DOHH2 (cell line): ENCODE results near the gene BEND5.

Source experiments
- CTCF ChIP-seq: fragments of 200-600 bp; sonication (generic); IDR thresholded peaks from one replicate; pipeline ENCODE4 v1.5.1; 2014; ENCODE audit warnings: antibody characterized with exemption, mild to moderate bottlenecking, low read depth, low read length; ENCODE audit not compliant: poor library complexity, severe bottlenecking
- EZH2phosphoT487 ChIP-seq: fragments of 200-600 bp; sonication (generic); IDR thresholded peaks from 2 replicates; pipeline ENCODE4 v1.6.1; 2017; ENCODE audit warnings: borderline replicate concordance, mild to moderate bottlenecking, antibody characterized with exemption, low read length, moderate library complexity, mixed read lengths

GRCh38 chr1:48807554-48808260, 31.0 kb upstream of the BEND5 start:
- no peak for TF ChIP-seq CTCF
- no peak for TF ChIP-seq EZH2phosphoT487
